SIG-M5 treated with dmso at 0.1 percent for 504 hours (cell line): Measurements from ENCODE around the gene ZIC2.

Experiments
- DNase-seq: peaks from one replicate; lab custom pipeline; 2025; ENCODE audit not compliant: unreplicated experiment; lab: John Stamatoyannopoulos, UW

Gene ZIC2

GRCh38 chr13:99974296-99974938 is 7.2 kb upstream of the ZIC2 start:
- no peak for DNase-seq

GRCh38 chr13:99974939-99975561 is 6.5 kb upstream of the ZIC2 start:
- no peak for DNase-seq

- no peak for DNase-seq
Observed at GRCh38 chr13:99975626-99976025, 6.0 kb upstream of the ZIC2 start.

GRCh38 chr13:99976575-99976974 is 5.0 kb upstream of the ZIC2 start:
- no peak for DNase-seq

GRCh38 chr13:99977334-99977911 is 4.2 kb upstream of the ZIC2 start:
- DNase-seq = peak; percentile 43

GRCh38 chr13:99977912-99978798 is 3.4 kb upstream of the ZIC2 start:
- no peak for DNase-seq

- peak; percentile 26 for DNase-seq
Observed at GRCh38 chr13:99978799-99979452, 2.7 kb upstream of the ZIC2 start.

- no peak for DNase-seq
Observed at GRCh38 chr13:99979453-99980200, 2.0 kb upstream of the ZIC2 start.

GRCh38 chr13:99980201-99980823 is 1.3 kb upstream of the ZIC2 start:
- peak; percentile 88 for DNase-seq

GRCh38 chr13:99980824-99981734 is 505 bp upstream of the ZIC2 start:
- peak; percentile 78 for DNase-seq

GRCh38 chr13:99982036-99982730 is 599 bp downstream of the ZIC2 start:
- DNase-seq = peak; percentile 46

GRCh38 chr13:99982731-99983498 is 1.3 kb downstream of the ZIC2 start:
- no peak for DNase-seq

GRCh38 chr13:99983499-99984401 is 2.2 kb downstream of the ZIC2 start:
- DNase-seq = no peak

GRCh38 chr13:99984461-99985240 is 3.1 kb downstream of the ZIC2 start:
- no peak for DNase-seq

- no peak for DNase-seq
Observed at GRCh38 chr13:99985241-99985874, 3.8 kb downstream of the ZIC2 start.
